ENCODE measurements around the gene PGAM2.

The PGAM2 gene

GRCh38 chr7:44063894-44064651 is 1.3 kb downstream of the PGAM2 start:
- no peak overlapping the region for H2BK15ac ChIP-seq (ENCODE audit: low read length)
- no peak overlapping the region for H3K4me3 ChIP-seq (ENCODE audit: low read length in 2 of 2)
- H2BK5ac ChIP-seq (ENCODE audit: low read length): peak overlapping the region; percentile 2
- H3K27me3 ChIP-seq (ENCODE audit: control insufficient read depth in 3 of 3, insufficient read depth in 3 of 3, low read depth in 1 of 3, low read length in 3 of 3): no peaks in the 10 kb centered on the region
- no peak overlapping the region for H3K4ac ChIP-seq (ENCODE audit: low read length)
- H3K9me3 ChIP-seq (replicated peaks in 1 of 2; ENCODE audit: control insufficient read depth in 2 of 2, insufficient read depth in 1 of 2, low read depth in 1 of 2, low read length in 2 of 2): no peaks in the 10 kb centered on the region
- peak overlapping the region; percentile 36 for H3K4me2 ChIP-seq (ENCODE audit: insufficient read depth, low read length, poor library complexity, severe bottlenecking)
- peaks cover 4% of the 10 kb centered on the region for H3K79me1 ChIP-seq (ENCODE audit: low read depth, low read length)
- no peak for DNase-seq (ENCODE audit: low spot score)
- H4K91ac ChIP-seq (ENCODE audit: low read depth, low read length, poor library complexity): no peak overlapping the region
- peak overlapping the region; percentile 99 for H2AK5ac ChIP-seq (ENCODE audit: low read depth, low read length)
- peak overlapping the region; percentile 37 for H3K27ac ChIP-seq (replicated peaks; ENCODE audit: low read length)
- no CpG with 5 or more reads among the region's 16 CpGs for WGBS, 2 donors (ENCODE audit: extremely low coverage in 2 of 2, insufficient read length in 2 of 2, insufficient replicate concordance in 1 of 2)
- H3K9ac ChIP-seq (ENCODE audit: low read depth, low read length, poor library complexity): no peak overlapping the region
- H2AFZ ChIP-seq (ENCODE audit: low read length): no peak overlapping the region
- H3K14ac ChIP-seq (ENCODE audit: low read length): peak overlapping the region; percentile 9
- H4K8ac ChIP-seq (ENCODE audit: low read depth, low read length): no peak overlapping the region
- H3K4me1 ChIP-seq (ENCODE audit: control insufficient read depth in 2 of 2, insufficient read depth in 1 of 2, low read depth in 1 of 2, low read length in 2 of 2): peaks cover 19 to 24% of the 10 kb centered on the region in 2 donors
- H2BK120ac ChIP-seq (ENCODE audit: low read depth, low read length): no peak overlapping the region
- H2BK12ac ChIP-seq (ENCODE audit: low read length): no peak overlapping the region
- H3K18ac ChIP-seq (ENCODE audit: low read length): peak overlapping the region; percentile 89
- peaks cover 21 to 37% of the 10 kb centered on the region in 2 donors for H3K36me3 ChIP-seq (replicated peaks in 1 of 2; ENCODE audit: control insufficient read depth in 2 of 2, insufficient read depth in 2 of 2, low read length in 2 of 2)
- H3K23ac ChIP-seq (ENCODE audit: low read depth, low read length, poor library complexity): peak overlapping the region; percentile 28

- Histone ChIP-seq H3K27me3 (ENCODE audit: control insufficient read depth in 3 of 3, insufficient read depth in 3 of 3, low read depth in 1 of 3, low read length in 3 of 3) (no peaks in the 10 kb centered on the region), H3K9ac (ENCODE audit: low read depth, low read length, poor library complexity) (no peak overlapping the region), H4K91ac (ENCODE audit: low read depth, low read length, poor library complexity) (no peak overlapping the region), H3K27ac (replicated peaks; ENCODE audit: low read length) (peak overlapping the region; percentile 37), H3K18ac (ENCODE audit: low read length) (peak overlapping the region; percentile 89), H3K79me1 (ENCODE audit: low read depth, low read length) (peaks cover 4% of the 10 kb centered on the region), H3K36me3 (replicated peaks in 1 of 2; ENCODE audit: control insufficient read depth in 2 of 2, insufficient read depth in 2 of 2, low read length in 2 of 2) (peaks cover 24 to 43% of the 10 kb centered on the region in 2 donors), H2BK120ac (ENCODE audit: low read depth, low read length) (no peak overlapping the region), H3K4me3 (ENCODE audit: low read length in 2 of 2) (no peak overlapping the region), H3K23ac (ENCODE audit: low read depth, low read length, poor library complexity) (peak overlapping the region; percentile 28), H2AFZ (ENCODE audit: low read length) (no peak overlapping the region), H2AK5ac (ENCODE audit: low read depth, low read length) (no peak overlapping the region), H3K4ac (ENCODE audit: low read length) (no peak overlapping the region), H2BK5ac (ENCODE audit: low read length) (peak overlapping the region; percentile 2), H3K4me2 (ENCODE audit: insufficient read depth, low read length, poor library complexity, severe bottlenecking) (peak overlapping the region; percentile 36), H4K8ac (ENCODE audit: low read depth, low read length) (no peak overlapping the region), H3K9me3 (replicated peaks in 1 of 2; ENCODE audit: control insufficient read depth in 2 of 2, insufficient read depth in 1 of 2, low read depth in 1 of 2, low read length in 2 of 2) (no peaks in the 10 kb centered on the region), H3K4me1 (ENCODE audit: control insufficient read depth in 2 of 2, insufficient read depth in 1 of 2, low read depth in 1 of 2, low read length in 2 of 2) (peaks cover 19 to 24% of the 10 kb centered on the region in 2 donors), H3K14ac (ENCODE audit: low read length) (no peak overlapping the region), H2BK12ac (ENCODE audit: low read length) (no peak overlapping the region), H2BK15ac (ENCODE audit: low read length) (no peak overlapping the region)
- DNase-seq (ENCODE audit: low spot score): no peak
- no CpG with 5 or more reads among the region's 10 CpGs for WGBS, 2 donors (ENCODE audit: extremely low coverage in 2 of 2, insufficient read length in 2 of 2, insufficient replicate concordance in 1 of 2)
Observed at GRCh38 chr7:44063547-44063893, 1.8 kb downstream of the PGAM2 start.

GRCh38 chr7:44062903-44063295 is 2.5 kb downstream of the PGAM2 start:
- H2BK15ac ChIP-seq (ENCODE audit: low read length): no peak overlapping the region
- H3K4me1 ChIP-seq (ENCODE audit: control insufficient read depth in 2 of 2, insufficient read depth in 1 of 2, low read depth in 1 of 2, low read length in 2 of 2): peaks cover 19 to 24% of the 10 kb centered on the region in 2 donors
- H3K4me2 ChIP-seq (ENCODE audit: insufficient read depth, low read length, poor library complexity, severe bottlenecking): no peak overlapping the region
- no peak overlapping the region for H4K8ac ChIP-seq (ENCODE audit: low read depth, low read length)
- no peak overlapping the region for H2BK5ac ChIP-seq (ENCODE audit: low read length)
- no peak overlapping the region for H3K14ac ChIP-seq (ENCODE audit: low read length)
- H3K4me3 ChIP-seq (ENCODE audit: low read length in 2 of 2): no peak overlapping the region
- H3K27ac ChIP-seq (replicated peaks; ENCODE audit: low read length): no peak overlapping the region
- no peaks in the 10 kb centered on the region for H3K9me3 ChIP-seq (replicated peaks in 1 of 2; ENCODE audit: control insufficient read depth in 2 of 2, insufficient read depth in 1 of 2, low read depth in 1 of 2, low read length in 2 of 2)
- no peak overlapping the region for H2AK5ac ChIP-seq (ENCODE audit: low read depth, low read length)
- H3K79me1 ChIP-seq (ENCODE audit: low read depth, low read length): peaks cover 7% of the 10 kb centered on the region
- H2BK12ac ChIP-seq (ENCODE audit: low read length): no peak overlapping the region
- WGBS, 2 donors (ENCODE audit: extremely low coverage in 2 of 2, insufficient read length in 2 of 2, insufficient replicate concordance in 1 of 2): no CpG with 5 or more reads among the region's 3 CpGs
- no peak overlapping the region for H3K9ac ChIP-seq (ENCODE audit: low read depth, low read length, poor library complexity)
- no peak overlapping the region for H2AFZ ChIP-seq (ENCODE audit: low read length)
- no peak overlapping the region for H2BK120ac ChIP-seq (ENCODE audit: low read depth, low read length)
- H3K18ac ChIP-seq (ENCODE audit: low read length): no peak overlapping the region
- H3K4ac ChIP-seq (ENCODE audit: low read length): no peak overlapping the region
- H4K91ac ChIP-seq (ENCODE audit: low read depth, low read length, poor library complexity): no peak overlapping the region
- peak overlapping the region; percentile 40 for H3K23ac ChIP-seq (ENCODE audit: low read depth, low read length, poor library complexity)
- H3K36me3 ChIP-seq (replicated peaks in 1 of 2; ENCODE audit: control insufficient read depth in 2 of 2, insufficient read depth in 2 of 2, low read length in 2 of 2): peaks cover 29 to 49% of the 10 kb centered on the region in 2 donors
- H3K27me3 ChIP-seq (ENCODE audit: control insufficient read depth in 3 of 3, insufficient read depth in 3 of 3, low read depth in 1 of 3, low read length in 3 of 3): no peaks in the 10 kb centered on the region
- no peak for DNase-seq (ENCODE audit: low spot score)

- H3K27ac ChIP-seq (replicated peaks; ENCODE audit: low read length): no peak overlapping the region
- H3K4me3 ChIP-seq (ENCODE audit: low read length in 2 of 2): no peak overlapping the region
- no peak overlapping the region for H3K14ac ChIP-seq (ENCODE audit: low read length)
- H4K8ac ChIP-seq (ENCODE audit: low read depth, low read length): no peak overlapping the region
- no CpG with 5 or more reads among the region's 11 CpGs for WGBS, 2 donors (ENCODE audit: extremely low coverage in 2 of 2, insufficient read length in 2 of 2, insufficient replicate concordance in 1 of 2)
- peaks cover 8% of the 10 kb centered on the region for H3K79me1 ChIP-seq (ENCODE audit: low read depth, low read length)
- H3K27me3 ChIP-seq (ENCODE audit: control insufficient read depth in 3 of 3, insufficient read depth in 3 of 3, low read depth in 1 of 3, low read length in 3 of 3): no peaks in the 10 kb centered on the region
- H3K18ac ChIP-seq (ENCODE audit: low read length): no peak overlapping the region
- no peak overlapping the region for H2BK12ac ChIP-seq (ENCODE audit: low read length)
- DNase-seq (ENCODE audit: low spot score): no peak
- H2AK5ac ChIP-seq (ENCODE audit: low read depth, low read length): no peak overlapping the region
- peak overlapping the region; percentile 40 for H3K23ac ChIP-seq (ENCODE audit: low read depth, low read length, poor library complexity)
- H3K36me3 ChIP-seq (replicated peaks in 1 of 2; ENCODE audit: control insufficient read depth in 2 of 2, insufficient read depth in 2 of 2, low read length in 2 of 2): peaks cover 34 to 55% of the 10 kb centered on the region in 2 donors
- H3K9ac ChIP-seq (ENCODE audit: low read depth, low read length, poor library complexity): no peak overlapping the region
- no peak overlapping the region for H2AFZ ChIP-seq (ENCODE audit: low read length)
- no peak overlapping the region for H2BK5ac ChIP-seq (ENCODE audit: low read length)
- H3K4me2 ChIP-seq (ENCODE audit: insufficient read depth, low read length, poor library complexity, severe bottlenecking): no peak overlapping the region
- H2BK15ac ChIP-seq (ENCODE audit: low read length): no peak overlapping the region
- no peak overlapping the region for H4K91ac ChIP-seq (ENCODE audit: low read depth, low read length, poor library complexity)
- no peak overlapping the region for H2BK120ac ChIP-seq (ENCODE audit: low read depth, low read length)
- H3K9me3 ChIP-seq (replicated peaks in 1 of 2; ENCODE audit: control insufficient read depth in 2 of 2, insufficient read depth in 1 of 2, low read depth in 1 of 2, low read length in 2 of 2): no peaks in the 10 kb centered on the region
- peaks cover 19 to 24% of the 10 kb centered on the region in 2 donors for H3K4me1 ChIP-seq (ENCODE audit: control insufficient read depth in 2 of 2, insufficient read depth in 1 of 2, low read depth in 1 of 2, low read length in 2 of 2)
- H3K4ac ChIP-seq (ENCODE audit: low read length): no peak overlapping the region
Observed at GRCh38 chr7:44062180-44062902, 3.0 kb downstream of the PGAM2 start.
